ENCODE data around the gene CLDND2.
A peak's percentile ranks its signal among the peaks of the same experiment; 100 is the strongest.

DNA sequence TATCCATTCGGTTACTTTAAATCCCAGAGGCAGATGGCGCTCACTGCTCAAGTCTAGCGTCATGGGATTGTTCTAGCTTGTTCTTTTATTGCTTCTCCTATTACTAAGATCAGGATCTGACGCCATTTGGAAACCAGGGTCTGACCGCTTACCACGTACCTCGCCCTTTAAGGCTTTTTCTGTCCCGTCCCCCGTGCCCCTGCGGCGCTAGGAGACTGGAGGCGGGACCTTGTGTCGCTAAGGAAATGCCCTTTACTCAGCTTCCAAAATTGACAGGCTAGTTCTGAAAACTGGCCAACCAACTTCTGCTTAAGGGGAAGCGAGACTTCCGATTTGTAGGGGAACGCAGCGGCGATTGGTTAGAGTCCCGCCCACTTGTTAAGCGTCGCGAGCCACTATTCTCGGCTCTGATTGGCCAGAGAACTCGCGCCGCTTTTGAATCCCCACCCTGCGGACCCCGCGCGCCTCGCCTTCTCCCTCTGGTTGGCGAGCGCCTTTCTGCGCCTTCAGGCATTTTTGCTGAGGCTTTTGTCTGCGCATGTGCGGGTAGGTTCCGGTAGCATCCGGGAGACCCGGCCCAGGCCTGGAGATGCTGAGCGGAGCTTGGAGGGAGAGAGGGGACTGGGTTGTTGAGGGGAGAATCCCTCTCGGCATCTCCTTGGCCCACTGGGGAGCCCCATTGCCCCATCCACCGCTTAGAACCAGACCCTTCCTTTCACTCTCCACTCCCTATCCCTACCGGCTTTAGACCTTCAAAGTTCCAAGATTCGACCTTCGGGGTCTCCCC, 25.4 kb upstream of the CLDND2 start:
- TF ChIP-seq CTCF (IDR thresholded peaks at IDR 0.05) (no peak), POLR2A (IDR thresholded peaks at IDR 0.05) (peak in 1 of 4 donors; percentile 27)

Measured in esophagus squamous epithelium (tissue), 4 donors.